ENCODE measurements around the gene TMEM52.

GRCh38 chr1:1917304-1917976 is 1.6 kb downstream of the TMEM52 start:
- no peak for TF ChIP-seq CTCF (IDR thresholded peaks at IDR 0.05; ENCODE audit: poor library complexity, severe bottlenecking)
- no peak for TF ChIP-seq EZH2 (IDR thresholded peaks at IDR 0.05; ENCODE audit: borderline replicate concordance, insufficient read depth, low read length, poor library complexity, severe bottlenecking)
- no peak for TF ChIP-seq EP300 (conservative IDR thresholded peaks at IDR 0.05; ENCODE audit: poor library complexity, severe bottlenecking)
- no peak for TF ChIP-seq POLR2AphosphoS5 (IDR thresholded peaks at IDR 0.05)
- TF ChIP-seq RAD21 (conservative IDR thresholded peaks at IDR 0.05): no peak
- TF ChIP-seq REST (IDR thresholded peaks at IDR 0.05; ENCODE audit: borderline replicate concordance): no peak
